Measurements from ENCODE around the gene WHAMM.

The WHAMM gene

DNA sequence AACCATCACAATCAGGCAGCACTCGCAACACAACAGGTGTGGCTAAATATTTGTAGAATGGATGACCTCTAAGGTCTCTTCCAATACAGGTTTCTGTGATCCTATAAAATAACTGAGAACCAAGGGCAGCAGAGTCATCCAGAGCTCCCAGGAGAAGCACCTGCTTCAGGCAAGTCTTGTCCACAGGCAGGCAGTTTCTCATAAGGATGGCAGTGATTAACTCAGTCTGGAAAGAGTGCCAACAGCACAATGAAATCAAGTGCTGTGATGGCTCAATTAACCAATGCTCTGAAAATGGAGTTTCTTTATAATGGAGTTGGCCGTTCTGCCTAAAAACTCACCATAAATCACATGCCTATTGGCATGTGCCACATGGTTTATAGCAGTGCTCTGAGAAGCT is 72.3 kb downstream of the WHAMM start:
- H3K27ac ChIP-seq (ENCODE audit: low read depth, low read length), result no peak overlapping the region
- H3K4me3 ChIP-seq (ENCODE audit: low read depth, low read length), result no peak overlapping the region
- H3K79me2 ChIP-seq (ENCODE audit: control insufficient read depth, insufficient read depth, low read length, unreplicated experiment), result no peaks in the 10 kb centered on the region
- H3K36me3 ChIP-seq (ENCODE audit: insufficient read depth, low read length), result no peaks in the 10 kb centered on the region
- H2AFZ ChIP-seq (ENCODE audit: low read length, unreplicated experiment), result no peak overlapping the region
- no peaks in the 10 kb centered on the region for H3K4me1 ChIP-seq (ENCODE audit: control insufficient read depth, insufficient read depth, low read length, unreplicated experiment)
- H3K27me3 ChIP-seq (ENCODE audit: insufficient read depth, low read length), result no peaks in the 10 kb centered on the region

DNA sequence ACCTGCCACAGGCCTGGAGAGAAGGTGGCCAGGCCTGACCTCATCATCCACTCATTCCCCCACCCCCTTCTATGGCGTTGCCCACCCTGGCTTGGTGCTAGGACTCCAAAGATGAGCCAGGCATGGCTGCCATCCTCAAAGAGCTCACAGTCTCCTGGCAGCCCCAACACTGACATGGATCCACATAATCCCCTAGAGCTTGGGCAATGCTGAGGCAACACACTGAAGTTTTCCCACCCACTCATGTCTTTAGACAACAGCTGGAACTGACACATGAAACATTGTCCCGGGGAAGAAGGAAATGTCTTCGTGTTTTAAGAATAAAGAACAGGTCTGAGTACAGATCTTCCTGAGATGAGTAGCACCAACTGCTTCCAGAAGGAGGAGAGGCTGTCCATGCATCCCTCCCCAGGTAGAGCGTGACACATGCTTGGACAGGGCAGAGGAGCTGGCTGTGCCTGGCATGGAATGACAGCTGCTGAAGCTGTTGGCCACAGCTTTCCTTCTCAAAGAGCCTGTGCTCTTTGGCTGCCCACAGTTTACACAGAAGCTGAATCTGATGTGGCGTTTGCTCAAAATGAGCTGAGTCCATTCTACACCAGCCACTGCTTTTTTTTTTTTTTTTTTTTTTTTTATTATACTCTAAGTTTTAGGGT is 73.0 kb downstream of the WHAMM start:
- Histone ChIP-seq H3K79me2 (ENCODE audit: control insufficient read depth, insufficient read depth, low read length, unreplicated experiment) (no peaks in the 10 kb centered on the region), H3K4me3 (ENCODE audit: low read depth, low read length) (no peak overlapping the region), H2AFZ (ENCODE audit: low read length, unreplicated experiment) (no peak overlapping the region), H3K27me3 (ENCODE audit: insufficient read depth, low read length) (no peaks in the 10 kb centered on the region), H3K27ac (ENCODE audit: low read depth, low read length) (no peak overlapping the region), H3K4me1 (ENCODE audit: control insufficient read depth, insufficient read depth, low read length, unreplicated experiment) (no peaks in the 10 kb centered on the region), H3K36me3 (ENCODE audit: insufficient read depth, low read length) (no peaks in the 10 kb centered on the region)
